ENCODE data around the gene KLHL6.

DNA sequence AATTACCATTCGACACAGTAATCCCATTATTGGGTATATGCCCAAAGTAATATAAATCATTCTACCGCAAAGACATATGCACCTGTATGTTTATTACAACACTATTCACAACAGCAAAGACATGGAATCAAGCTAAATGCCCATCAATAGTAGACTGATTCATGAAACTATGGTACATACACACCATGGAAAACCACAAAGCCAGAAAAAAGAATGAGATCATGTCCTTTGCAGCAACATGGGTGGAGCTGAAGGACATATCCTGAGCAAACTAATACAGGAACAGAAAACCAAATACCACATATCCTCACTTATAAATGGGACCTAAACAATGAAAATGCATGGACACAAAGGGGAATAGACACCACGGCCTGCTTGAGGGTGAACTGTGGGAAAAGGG lies 116.0 kb downstream of the KLHL6 start:
- TF ChIP-seq, protein P1, sequence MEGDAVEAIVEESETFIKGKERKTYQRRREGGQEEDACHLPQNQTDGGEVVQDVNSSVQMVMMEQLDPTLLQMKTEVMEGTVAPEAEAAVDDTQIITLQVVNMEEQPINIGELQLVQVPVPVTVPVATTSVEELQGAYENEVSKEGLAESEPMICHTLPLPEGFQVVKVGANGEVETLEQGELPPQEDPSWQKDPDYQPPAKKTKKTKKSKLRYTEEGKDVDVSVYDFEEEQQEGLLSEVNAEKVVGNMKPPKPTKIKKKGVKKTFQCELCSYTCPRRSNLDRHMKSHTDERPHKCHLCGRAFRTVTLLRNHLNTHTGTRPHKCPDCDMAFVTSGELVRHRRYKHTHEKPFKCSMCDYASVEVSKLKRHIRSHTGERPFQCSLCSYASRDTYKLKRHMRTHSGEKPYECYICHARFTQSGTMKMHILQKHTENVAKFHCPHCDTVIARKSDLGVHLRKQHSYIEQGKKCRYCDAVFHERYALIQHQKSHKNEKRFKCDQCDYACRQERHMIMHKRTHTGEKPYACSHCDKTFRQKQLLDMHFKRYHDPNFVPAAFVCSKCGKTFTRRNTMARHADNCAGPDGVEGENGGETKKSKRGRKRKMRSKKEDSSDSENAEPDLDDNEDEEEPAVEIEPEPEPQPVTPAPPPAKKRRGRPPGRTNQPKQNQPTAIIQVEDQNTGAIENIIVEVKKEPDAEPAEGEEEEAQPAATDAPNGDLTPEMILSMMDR (IDR thresholded peaks at IDR 0.05; ENCODE audit: insufficient read depth, low read depth, low read length): no peak
- no peak for TF ChIP-seq EZH2 (IDR thresholded peaks at IDR 0.05; ENCODE audit: insufficient read depth, low read length)

Measured in astrocyte (in vitro differentiated cells and primary cell).